A549 (cell line): ENCODE data around the gene DHX34. TPM values are rescaled to one million over a fixed set of nuclear protein-coding genes. Genes with fewer than 3 reads are reported as not detected.

Experiments used
- ATAC-seq, 2 experiments: fragments of 200-7000 bp in 1 of 2; fragments of >200 bp in 1 of 2; cut with Nextera tagmentation in 1 of 2; cut with Tn5 transposase in 1 of 2; 3 replicates each; pipeline versions ENCODE4 v1.8.0 to v1.9.1; 2018 to 2020; ENCODE audit warnings: mild to moderate bottlenecking in 1 of 2, moderate library complexity in 1 of 2
- CTCF ChIA-PET: fragments of 300-600 bp; sonication (Branson Sonifier 250); formaldehyde crosslinking; extraction: SDS; loops from one replicate; lab custom pipeline; 2021; ENCODE audit warnings: antibody characterized with exemption, inconsistent platforms; lab: Yijun Ruan, JAX
- POLR2A ChIA-PET: fragments of 350-600 bp; formaldehyde crosslinking; extraction: SDS; loops from one replicate; lab custom pipeline; 2021; ENCODE audit warnings: antibody characterized with exemption, inconsistent platforms; lab: Yijun Ruan, JAX
- DNase-seq, 2 experiments: peaks; one replicate each; pipeline versions ENCODE4 v3.0.0 to v3.0.0-alpha.2; 2011 to 2016; ENCODE audit warnings: low read depth in 1 of 2, low spot score in 1 of 2
- FAIRE-seq: peaks from 2 replicates; lab custom pipeline; 2011; peaks lifted over from hg19 to GRCh38; lab: Jason Lieb, UNC
- H3K27ac ChIP-seq, 2 experiments: fragments of >200 bp; sonication (Bioruptor Twin); formaldehyde crosslinking; 3 replicates each; pipeline ENCODE4 v1.5.1; 2016 to 2017
- H3K4me1 ChIP-seq: fragments of >200 bp; sonication (Bioruptor Twin); formaldehyde crosslinking; 3 replicates; pipeline ENCODE4 v1.6.1; 2016
- H3K4me2 ChIP-seq: fragments of >200 bp; sonication (Bioruptor Twin); formaldehyde crosslinking; 3 replicates; pipeline ENCODE4 v1.6.1; 2016
- H3K4me3 ChIP-seq: fragments of >200 bp; sonication (Bioruptor Twin); formaldehyde crosslinking; 3 replicates; pipeline ENCODE4 v1.5.1; 2016
- H3K9me3 ChIP-seq: fragments of >200 bp; sonication (Bioruptor Twin); formaldehyde crosslinking; 3 replicates; pipeline ENCODE4 v1.6.1; 2016
- BHLHE40 ChIP-seq: IDR thresholded peaks from 2 replicates; pipeline ENCODE4 v1.6.1; 2012; ENCODE audit warnings: low read depth, low read length, inconsistent platforms
- CBX2 ChIP-seq: fragments of 200-600 bp; sonication (generic); IDR thresholded peaks from 2 replicates; pipeline ENCODE4 v1.6.1; 2016; ENCODE audit warnings: low read depth, mild to moderate bottlenecking, borderline replicate concordance
- CEBPB ChIP-seq, 2 experiments: fragments of >200 bp in 1 of 2; sonication (Bioruptor Twin) in 1 of 2; formaldehyde crosslinking in 1 of 2; IDR thresholded peaks; 2 replicates each; pipeline ENCODE4 v1.6.1; 2012 to 2016
- CHD2 ChIP-seq: fragments of 150-350 bp; IDR thresholded peaks from 2 replicates; pipeline ENCODE4 v1.6.1; 2014; ENCODE audit warnings: low read length; ENCODE audit not compliant: partially characterized antibody
- CHD4 ChIP-seq: fragments of 200-600 bp; sonication (generic); IDR thresholded peaks from 2 replicates; pipeline ENCODE4 v1.6.1; 2016; ENCODE audit warnings: antibody characterized with exemption, mild to moderate bottlenecking, borderline replicate concordance
- EHMT2 ChIP-seq: fragments of 200-600 bp; sonication (generic); IDR thresholded peaks from 2 replicates; pipeline ENCODE4 v1.6.1; 2016; ENCODE audit warnings: antibody characterized with exemption, low read depth, mild to moderate bottlenecking, moderate library complexity
- HDAC2 ChIP-seq: fragments of 200-600 bp; sonication (generic); IDR thresholded peaks from 2 replicates; pipeline ENCODE4 v1.6.1; 2016
- HEYL ChIP-seq: fragments of 250-450 bp; sonication (Bioruptor Pico); IDR thresholded peaks from 2 replicates; pipeline ENCODE4 v1.8.0; 2021; ENCODE audit warnings: mild to moderate bottlenecking, moderate library complexity
- HOXB5 ChIP-seq: fragments of 250-450 bp; sonication (Bioruptor Pico); IDR thresholded peaks from 2 replicates; pipeline ENCODE4 v1.5.0; 2020; ENCODE audit warnings: mild to moderate bottlenecking, moderate library complexity
- JUN ChIP-seq, 2 experiments: fragments of >200 bp; sonication (Bioruptor Twin); formaldehyde crosslinking; IDR thresholded peaks; 2 replicates in 1 of 2; 3 replicates in 1 of 2; pipeline ENCODE4 v1.6.1; 2016 to 2017
- JUNB ChIP-seq: fragments of >200 bp; sonication (Bioruptor Twin); formaldehyde crosslinking; IDR thresholded peaks from 2 replicates; pipeline ENCODE4 v1.6.1; 2016
- KDM1A ChIP-seq: fragments of 200-600 bp; sonication (generic); IDR thresholded peaks from 2 replicates; pipeline ENCODE4 v1.6.1; 2016; ENCODE audit warnings: low read depth, mild to moderate bottlenecking
- MAFK ChIP-seq: fragments of 450-650 bp; IDR thresholded peaks from 2 replicates; pipeline ENCODE4 v1.6.1; 2014; ENCODE audit not compliant: partially characterized antibody
- MAZ ChIP-seq: fragments of 150-350 bp; IDR thresholded peaks from 2 replicates; pipeline ENCODE4 v1.6.1; 2014; ENCODE audit warnings: antibody characterized with exemption, low read depth, low read length, borderline replicate concordance
- NPAS2 ChIP-seq: fragments of 250-450 bp; sonication (Bioruptor Pico); IDR thresholded peaks from 2 replicates; pipeline ENCODE4 v1.8.0; 2022; ENCODE audit warnings: mild to moderate bottlenecking, moderate library complexity, borderline replicate concordance
- RAD21 ChIP-seq, 2 experiments: fragments of >200 bp in 1 of 2; sonication (Bioruptor Twin) in 1 of 2; formaldehyde crosslinking in 1 of 2; IDR thresholded peaks in 1 of 2; conservative IDR thresholded peaks in 1 of 2; 2 replicates in 1 of 2; 3 replicates in 1 of 2; pipeline ENCODE4 v1.6.1; 2012 to 2018; ENCODE audit warnings: inconsistent platforms in 1 of 2
- SMC3 ChIP-seq: fragments of >200 bp; sonication (Bioruptor Twin); formaldehyde crosslinking; IDR thresholded peaks from 3 replicates; pipeline ENCODE4 v1.6.1; 2018; ENCODE audit warnings: inconsistent platforms
- SREBF2 ChIP-seq: fragments of 450-650 bp; IDR thresholded peaks from 2 replicates; pipeline ENCODE4 v1.6.1; 2014; ENCODE audit warnings: mild to moderate bottlenecking, moderate library complexity
- ZFP36 ChIP-seq: fragments of 450-650 bp; IDR thresholded peaks from 2 replicates; pipeline ENCODE4 v1.6.1; 2014; ENCODE audit warnings: borderline replicate concordance; ENCODE audit not compliant: partially characterized antibody
- WGBS: methylation state at CpG from one replicate; pipeline ENCODE4 v1.1.6; 2017; ENCODE audit errors: missing lambda C conversion rate; 5-methylcytosine and 5-hydroxymethylcytosine counted together
- polyA plus RNA-seq, 4 experiments: library from polyadenylated mRNA; depleted of rRNA in 3 of 4; stranded (reverse); fragments of >200 nt; fragmentation: RNase III in 1 of 4; extraction: RNeasy Plus Mini Kit Qiagen cat#74134 plus additional on column Dnase treatment in 1 of 4; gene quantifications; 2 replicates in 3 of 4; 3 replicates in 1 of 4; pipeline ENCODE4 v1.2.3, GENCODE V29; 2011 to 2017
- TF ChIP-seq, protein P1 (sequence below): fragments of >200 bp; sonication (Bioruptor Twin); formaldehyde crosslinking; IDR thresholded peaks from 3 replicates; pipeline ENCODE4 v1.5.1; 2016
- TF ChIP-seq, protein P2 (sequence below): fragments of >200 bp; sonication (Bioruptor Twin); formaldehyde crosslinking; IDR thresholded peaks from 2 replicates; pipeline ENCODE4 v1.6.1; 2016
- TF ChIP-seq, protein P3 (sequence below): IDR thresholded peaks from 2 replicates; pipeline ENCODE4 v1.6.1; 2012
- TF ChIP-seq, protein P4 (sequence below): fragments of 250-450 bp; sonication (Bioruptor Pico); IDR thresholded peaks from 2 replicates; pipeline ENCODE4 v1.5.0; 2020; ENCODE audit warnings: low read depth, mild to moderate bottlenecking, moderate library complexity
- TF ChIP-seq, protein P5 (sequence below): IDR thresholded peaks from 2 replicates; pipeline ENCODE4 v1.6.1; 2012; ENCODE audit warnings: low read depth, borderline replicate concordance

DHX34 gene
- polyA plus RNA-seq, 2 of the 4 experiments (the other 2 are of a cell fraction) = 12.4 to 24.5 TPM

DNA sequence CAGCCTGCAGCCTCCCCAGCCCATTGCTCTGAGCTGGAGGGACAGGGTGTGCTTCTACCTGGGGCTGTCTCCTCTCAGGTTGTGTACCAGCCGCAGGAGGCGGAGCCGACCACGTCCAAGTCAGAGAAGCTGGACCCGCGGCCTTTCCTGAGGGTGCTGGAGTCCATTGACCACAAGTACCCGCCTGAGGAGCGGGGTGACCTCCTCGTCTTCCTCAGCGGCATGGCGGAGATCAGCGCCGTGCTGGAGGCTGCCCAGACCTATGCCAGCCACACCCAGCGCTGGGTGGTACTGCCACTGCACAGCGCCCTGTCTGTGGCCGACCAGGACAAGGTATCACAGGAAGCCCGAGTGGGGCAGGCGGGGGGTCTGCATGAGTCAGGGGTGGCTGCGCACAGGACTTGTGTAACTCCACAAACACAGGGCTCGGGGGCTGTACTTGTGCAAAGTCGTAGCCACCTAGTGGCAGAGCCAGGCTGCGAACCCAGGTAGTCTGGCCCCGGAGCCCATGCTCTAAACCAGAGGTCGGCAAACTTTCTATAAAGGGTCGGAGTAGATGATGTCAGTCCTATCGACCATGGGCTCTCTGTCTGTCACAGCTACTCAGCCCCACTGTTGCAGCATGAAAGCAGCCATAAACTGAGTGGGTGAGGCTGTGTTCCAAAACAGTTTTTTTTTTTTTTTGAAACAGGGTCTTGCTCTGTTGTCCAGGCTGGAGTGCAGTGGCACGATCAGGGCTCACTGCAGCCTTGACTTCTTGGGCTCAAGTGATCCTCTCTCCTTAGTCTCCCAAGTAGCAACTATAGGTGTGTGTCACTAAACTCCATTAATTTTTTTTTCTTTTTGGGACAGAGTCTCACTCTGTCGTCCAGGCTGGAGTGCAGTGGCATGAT, 8.9 kb downstream of the DHX34 start:
- Histone ChIP-seq H3K4me3 (no peak overlapping the region), H3K27ac (no peak overlapping the region), H3K4me1 (no peaks in the 10 kb centered on the region), H3K4me2 (no peak overlapping the region), H3K9me3 (no peaks in the 10 kb centered on the region)
- ChIA-PET POLR2A (interaction anchor here (1.1 kb wide), 1 partner anchor 9 kb away, joined by 3 read pairs; no protein-coding TSS in a partner anchor), CTCF (interaction anchor here (0.5 to 9.6 kb wide), 18 partner anchors 9 to 76 kb away, joined by 3 to 103 read pairs (median 4); partner anchors contain the start of gene DHX34)
- FAIRE-seq (no peak), ATAC-seq (peak; percentile 75 to 86), DNase-seq (peak; percentile 49 to 72)
- WGBS = 84% methylated on average over 16 of the region's 28 CpGs
- TF ChIP-seq MAFK (no peak), EHMT2 (no peak), RAD21 (conservative IDR thresholded peaks at IDR 0.05 in 1 of 2, IDR thresholded peaks at IDR 0.05 in 1 of 2) (peak; percentile 29 to 35; a peak in 1 of 5 replicates), JUNB (no peak), SMC3 (peak; percentile 42; the same call in 2 of the 3 replicates), BHLHE40 (no peak)
- TF ChIP-seq, protein P1, sequence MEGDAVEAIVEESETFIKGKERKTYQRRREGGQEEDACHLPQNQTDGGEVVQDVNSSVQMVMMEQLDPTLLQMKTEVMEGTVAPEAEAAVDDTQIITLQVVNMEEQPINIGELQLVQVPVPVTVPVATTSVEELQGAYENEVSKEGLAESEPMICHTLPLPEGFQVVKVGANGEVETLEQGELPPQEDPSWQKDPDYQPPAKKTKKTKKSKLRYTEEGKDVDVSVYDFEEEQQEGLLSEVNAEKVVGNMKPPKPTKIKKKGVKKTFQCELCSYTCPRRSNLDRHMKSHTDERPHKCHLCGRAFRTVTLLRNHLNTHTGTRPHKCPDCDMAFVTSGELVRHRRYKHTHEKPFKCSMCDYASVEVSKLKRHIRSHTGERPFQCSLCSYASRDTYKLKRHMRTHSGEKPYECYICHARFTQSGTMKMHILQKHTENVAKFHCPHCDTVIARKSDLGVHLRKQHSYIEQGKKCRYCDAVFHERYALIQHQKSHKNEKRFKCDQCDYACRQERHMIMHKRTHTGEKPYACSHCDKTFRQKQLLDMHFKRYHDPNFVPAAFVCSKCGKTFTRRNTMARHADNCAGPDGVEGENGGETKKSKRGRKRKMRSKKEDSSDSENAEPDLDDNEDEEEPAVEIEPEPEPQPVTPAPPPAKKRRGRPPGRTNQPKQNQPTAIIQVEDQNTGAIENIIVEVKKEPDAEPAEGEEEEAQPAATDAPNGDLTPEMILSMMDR = peak; percentile 51; the same call in 2 of the 3 replicates

DNA sequence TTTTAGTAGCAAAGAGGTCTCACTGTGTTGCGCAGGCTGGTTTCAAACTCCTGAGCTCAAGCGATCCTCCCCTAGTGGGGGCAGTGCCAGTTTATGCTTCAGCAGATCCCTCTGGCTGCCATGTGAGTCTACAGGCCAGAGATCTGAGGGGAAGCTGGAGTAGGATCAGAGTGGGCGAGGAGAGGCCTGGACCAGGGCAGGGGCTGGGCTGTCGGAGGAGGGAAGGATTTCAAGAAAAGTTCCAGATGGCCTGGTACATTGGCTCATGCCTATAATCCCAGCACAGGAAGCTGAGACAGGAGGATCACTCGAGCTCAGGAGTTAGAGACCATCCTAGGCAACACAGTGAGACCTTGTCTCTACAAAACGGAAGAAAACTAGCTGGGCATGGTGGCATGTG, 9.8 kb downstream of the DHX34 start:
- CTCF ChIA-PET = interaction anchor here (0.7 to 9.6 kb wide), 11 partner anchors 10 to 70 kb away, joined by 3 to 103 read pairs (median 5); partner anchors contain the start of gene DHX34
- ATAC-seq = no peak

DNA sequence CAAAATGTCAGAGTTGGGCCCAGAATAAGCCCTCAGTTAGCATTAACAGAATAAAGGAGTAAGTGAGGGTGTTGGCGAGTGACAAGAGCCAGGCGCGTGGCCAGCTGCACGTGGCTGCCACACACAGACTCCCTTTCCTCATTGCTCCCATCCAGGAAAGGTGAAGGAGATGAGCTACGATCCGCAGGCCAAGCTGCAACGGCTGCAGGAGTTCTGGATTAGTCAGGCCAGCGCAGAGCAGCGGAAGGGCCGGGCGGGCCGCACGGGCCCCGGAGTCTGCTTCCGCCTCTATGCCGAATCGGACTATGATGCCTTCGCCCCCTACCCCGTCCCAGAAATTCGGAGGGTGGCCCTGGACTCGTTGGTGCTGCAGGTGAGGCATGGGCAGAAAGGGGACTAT, 13.2 kb downstream of the DHX34 start:
- TF ChIP-seq RAD21 (conservative IDR thresholded peaks at IDR 0.05 in 1 of 2, IDR thresholded peaks at IDR 0.05 in 1 of 2) = no peak
- TF ChIP-seq SREBF2 = no peak
- no peak for TF ChIP-seq HEYL (CRISPR knock-in tag)
- no peak for TF ChIP-seq CHD4
- TF ChIP-seq, protein P2, sequence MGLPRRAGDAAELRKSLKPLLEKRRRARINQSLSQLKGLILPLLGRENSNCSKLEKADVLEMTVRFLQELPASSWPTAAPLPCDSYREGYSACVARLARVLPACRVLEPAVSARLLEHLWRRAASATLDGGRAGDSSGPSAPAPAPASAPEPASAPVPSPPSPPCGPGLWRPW = no peak
- TF ChIP-seq CBX2 = no peak
- no peak for TF ChIP-seq JUN (IDR thresholded peaks at IDR 0.05)
- ATAC-seq (no peak), FAIRE-seq (no peak), DNase-seq (no peak)
- H3K27ac ChIP-seq = no peak overlapping the region
- WGBS = 96% methylated on average over 21 of the region's 21 CpGs
- CTCF ChIA-PET = interaction anchor here (1.0 to 9.6 kb wide), 8 partner anchors 10 to 78 kb away, joined by 3 to 103 read pairs (median 5); partner anchors contain the start of gene DHX34
- H3K4me1 ChIP-seq = no peaks in the 10 kb centered on the region
- no peak overlapping the region for H3K4me3 ChIP-seq
- POLR2A ChIA-PET = interaction anchor here (0.6 to 1.6 kb wide), 2 partner anchors 13 to 117 kb away, joined by 5 to 8 read pairs; partner anchors contain the start of gene DHX34
- H3K9me3 ChIP-seq = no peaks in the 10 kb centered on the region
- H3K4me2 ChIP-seq = no peak overlapping the region

More for the DNA sequence above, 9.8 kb downstream of the DHX34 start:
- 91% methylated on average over 6 of the region's 6 CpGs for WGBS
- DNase-seq (no peak), FAIRE-seq (no peak)
- Histone ChIP-seq H3K4me2 (no peak overlapping the region), H3K9me3 (no peaks in the 10 kb centered on the region), H3K4me1 (no peaks in the 10 kb centered on the region), H3K27ac (no peak overlapping the region), H3K4me3 (no peak overlapping the region)
- POLR2A ChIA-PET = interaction anchor here (0.6 to 1.5 kb wide), 3 partner anchors 10 to 903 kb away, joined by 3 to 9 read pairs (median 5); partner anchors contain the start of gene DHX34
- TF ChIP-seq HEYL (CRISPR knock-in tag) (no peak), NPAS2 (no peak), CEBPB (IDR thresholded peaks at IDR 0.05) (no peak), MAZ (no peak), ZFP36 (no peak), CHD2 (no peak), BHLHE40 (no peak), KDM1A (no peak), HDAC2 (no peak), HOXB5 (no peak)
- TF ChIP-seq, protein P3, sequence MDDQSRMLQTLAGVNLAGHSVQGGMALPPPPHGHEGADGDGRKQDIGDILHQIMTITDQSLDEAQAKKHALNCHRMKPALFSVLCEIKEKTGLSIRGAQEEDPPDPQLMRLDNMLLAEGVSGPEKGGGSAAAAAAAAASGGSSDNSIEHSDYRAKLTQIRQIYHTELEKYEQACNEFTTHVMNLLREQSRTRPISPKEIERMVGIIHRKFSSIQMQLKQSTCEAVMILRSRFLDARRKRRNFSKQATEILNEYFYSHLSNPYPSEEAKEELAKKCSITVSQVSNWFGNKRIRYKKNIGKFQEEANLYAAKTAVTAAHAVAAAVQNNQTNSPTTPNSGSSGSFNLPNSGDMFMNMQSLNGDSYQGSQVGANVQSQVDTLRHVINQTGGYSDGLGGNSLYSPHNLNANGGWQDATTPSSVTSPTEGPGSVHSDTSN = no peak
- TF ChIP-seq, protein P4, sequence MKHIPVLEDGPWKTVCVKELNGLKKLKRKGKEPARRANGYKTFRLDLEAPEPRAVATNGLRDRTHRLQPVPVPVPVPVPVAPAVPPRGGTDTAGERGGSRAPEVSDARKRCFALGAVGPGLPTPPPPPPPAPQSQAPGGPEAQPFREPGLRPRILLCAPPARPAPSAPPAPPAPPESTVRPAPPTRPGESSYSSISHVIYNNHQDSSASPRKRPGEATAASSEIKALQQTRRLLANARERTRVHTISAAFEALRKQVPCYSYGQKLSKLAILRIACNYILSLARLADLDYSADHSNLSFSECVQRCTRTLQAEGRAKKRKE (CRISPR knock-in tag) = no peak
- TF ChIP-seq, protein P5, sequence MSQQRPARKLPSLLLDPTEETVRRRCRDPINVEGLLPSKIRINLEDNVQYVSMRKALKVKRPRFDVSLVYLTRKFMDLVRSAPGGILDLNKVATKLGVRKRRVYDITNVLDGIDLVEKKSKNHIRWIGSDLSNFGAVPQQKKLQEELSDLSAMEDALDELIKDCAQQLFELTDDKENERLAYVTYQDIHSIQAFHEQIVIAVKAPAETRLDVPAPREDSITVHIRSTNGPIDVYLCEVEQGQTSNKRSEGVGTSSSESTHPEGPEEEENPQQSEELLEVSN = no peak
- TF ChIP-seq, all 56 proteins: peak for 0
